ENCODE measurements around the gene TNRC18. TPM values are rescaled to one million over a fixed set of nuclear protein-coding genes. Genes with fewer than 3 reads are reported as not detected.

The TNRC18 gene
- total and polyA plus RNA-seq, 2 donors (not counting 3 experiments of a cell fraction or from before 2014, with no cell fraction given): 14.8 to 64.6 TPM

- peak; percentile 59 for DNase-seq (ENCODE audit: low read depth, low spot score)
- Histone ChIP-seq H3K27me3 (ENCODE audit: control insufficient read depth in 2 of 2, insufficient read depth in 2 of 2, low read length in 2 of 2) (no peaks in the 10 kb centered on the region), H3K9me3 (replicated peaks; ENCODE audit: control insufficient read depth, insufficient read depth, low read length) (no peaks in the 10 kb centered on the region), H2AFZ (ENCODE audit: low read depth, low read length) (no peak overlapping the region), H4K20me1 (replicated peaks; ENCODE audit: control insufficient read depth, extremely low read depth, insufficient read depth, low read length) (no peaks in the 10 kb centered on the region), H3K4me3 (replicated peaks in 1 of 3; ENCODE audit: insufficient read depth in 1 of 3, low read depth in 1 of 3, low read length in 3 of 3) (peak overlapping the region; percentile 86 to 94 (median 90)), H3K4me1 (ENCODE audit: control insufficient read depth, extremely low read depth, insufficient read depth, low read length) (peaks cover 13% of the 10 kb centered on the region), H3K9ac (replicated peaks; ENCODE audit: extremely low read depth, insufficient read depth, low read length) (peak overlapping the region; percentile 82), H3K9me1 (replicated peaks; ENCODE audit: control insufficient read depth, extremely low read depth, insufficient read depth, low read length) (no peaks in the 10 kb centered on the region), H3K79me2 (ENCODE audit: control insufficient read depth, insufficient read depth, low read length) (peaks cover 70% of the 10 kb centered on the region), H3K4me2 (ENCODE audit: insufficient read depth, low read length) (peak overlapping the region; percentile 94), H3K36me3 (ENCODE audit: control insufficient read depth in 2 of 2, extremely low read depth in 1 of 2, insufficient read depth in 2 of 2, low read length in 2 of 2) (no peaks in the 10 kb centered on the region), H3K27ac (ENCODE audit: insufficient read depth, low read depth, low read length) (peak overlapping the region; percentile 72)
- FAIRE-seq: no peak
- CTCF ChIA-PET: interaction anchor here (0.9 to 3.5 kb wide), 6 partner anchors 25 to 252 kb away, joined by 3 to 13 read pairs (median 5); no protein-coding TSS in a partner anchor
- intact Hi-C loops (cut with micrococcal nuclease) (no loop called here), dilution Hi-C loops (cut with MboI; ENCODE audit: extremely low pct_ligation_motif_present, low sequenced_read_pairs) (no loop called here)
- TF ChIP-seq MYC (IDR thresholded peaks at IDR 0.05; ENCODE audit: low read depth, low read length) (no peak), POLR2AphosphoS5 (IDR thresholded peaks at IDR 0.05; ENCODE audit: insufficient read depth, low read depth, low read length) (no peak), GATA2 (IDR thresholded peaks at IDR 0.05; ENCODE audit: insufficient read depth, insufficient read length, low read depth, low read length) (no peak), CTCF (IDR thresholded peaks at IDR 0.05; ENCODE audit: extremely low read depth in 1 of 2, insufficient read depth in 1 of 2, low read depth in 1 of 2, low read length in 2 of 2) (no peak), POLR2A (IDR thresholded peaks at IDR 0.05; ENCODE audit: low read depth, low read length) (no peak), FOS (IDR thresholded peaks at IDR 0.05; ENCODE audit: borderline replicate concordance, insufficient read depth, low read length) (no peak), EZH2 (IDR thresholded peaks at IDR 0.05; ENCODE audit: borderline replicate concordance, low read depth, low read length, severe bottlenecking) (no peak), MAX (IDR thresholded peaks at IDR 0.05; ENCODE audit: insufficient read depth, insufficient read length) (no peak), JUN (IDR thresholded peaks at IDR 0.05; ENCODE audit: borderline replicate concordance, insufficient read depth, insufficient read length, low read depth) (no peak)
- no TSS peak for BruUV-seq (replicated peaks)
- POLR2A ChIA-PET: no interaction called here
Observed at GRCh38 chr7:5426226-5426475, 2.5 kb upstream of the TNRC18 start.
